DOHH2 (cell line): ENCODE measurements around the gene SYTL5.

ENCODE experiments used
- H3F3A ChIP-seq: fragments of 200-600 bp; sonication (generic), shearing (Covaris generic); 2 replicates; pipeline ENCODE4 v1.6.0; 2016; ENCODE audit warnings: antibody characterized with exemption, mild to moderate bottlenecking; ENCODE audit not compliant: control insufficient read depth, insufficient read depth
- H3K27ac ChIP-seq: fragments of 200-600 bp; sonication (generic); 2 replicates; pipeline ENCODE4 v1.5.1; 2014; ENCODE audit warnings: low read depth, mild to moderate bottlenecking, low read length, moderate library complexity
- H3K27me3 ChIP-seq: fragments of 200-600 bp; sonication (generic); 2 replicates; pipeline ENCODE4 v1.6.1; 2014; ENCODE audit warnings: mild to moderate bottlenecking, low read length, mixed read lengths; ENCODE audit not compliant: control insufficient read depth
- H3K36me3 ChIP-seq: fragments of 200-600 bp; sonication (generic); 2 replicates; pipeline ENCODE4 v1.6.1; 2014; ENCODE audit warnings: mild to moderate bottlenecking, low read length, moderate library complexity, mixed read lengths; ENCODE audit not compliant: control insufficient read depth
- H3K4me1 ChIP-seq: fragments of 200-600 bp; sonication (generic); 2 replicates; pipeline ENCODE4 v1.6.1; 2014; ENCODE audit warnings: mild to moderate bottlenecking, low read length, mixed read lengths; ENCODE audit not compliant: control insufficient read depth
- H3K4me2 ChIP-seq: fragments of 200-600 bp; sonication (generic); 2 replicates; pipeline ENCODE4 v1.6.0; 2014; ENCODE audit warnings: mild to moderate bottlenecking, low read length, moderate library complexity
- H3K4me3 ChIP-seq: fragments of 200-600 bp; sonication (generic); 2 replicates; pipeline ENCODE4 v1.5.1; 2014; ENCODE audit warnings: mild to moderate bottlenecking, low read length, mixed read lengths
- H3K79me2 ChIP-seq: fragments of 200-600 bp; sonication (generic); 2 replicates; pipeline ENCODE4 v1.6.1; 2014; ENCODE audit warnings: mild to moderate bottlenecking, low read length, mixed read lengths; ENCODE audit not compliant: control insufficient read depth
- H3K9me2 ChIP-seq: fragments of 200-600 bp; sonication (generic); replicated peaks from 2 replicates; pipeline ENCODE4 v1.6.1; 2014; ENCODE audit warnings: mild to moderate bottlenecking, low read length, mixed read lengths; ENCODE audit not compliant: control insufficient read depth
- H3K9me3 ChIP-seq: fragments of 200-600 bp; sonication (generic); 2 replicates; pipeline ENCODE4 v1.6.1; 2014; ENCODE audit warnings: antibody characterized with exemption, low read length, mixed read lengths; ENCODE audit not compliant: control insufficient read depth, insufficient read depth
- H4K20me1 ChIP-seq: fragments of 200-600 bp; sonication (generic); 2 replicates; pipeline ENCODE4 v1.6.0; 2014; ENCODE audit warnings: low read depth, mild to moderate bottlenecking, antibody characterized with exemption, low read length, moderate library complexity; ENCODE audit not compliant: control insufficient read depth, insufficient read depth
- CTCF ChIP-seq: fragments of 200-600 bp; sonication (generic); IDR thresholded peaks from one replicate; pipeline ENCODE4 v1.5.1; 2014; ENCODE audit warnings: antibody characterized with exemption, mild to moderate bottlenecking, low read depth, low read length; ENCODE audit not compliant: poor library complexity, severe bottlenecking
- EZH2phosphoT487 ChIP-seq: fragments of 200-600 bp; sonication (generic); IDR thresholded peaks from 2 replicates; pipeline ENCODE4 v1.6.1; 2017; ENCODE audit warnings: borderline replicate concordance, mild to moderate bottlenecking, antibody characterized with exemption, low read length, moderate library complexity, mixed read lengths

Gene SYTL5

GRCh38 chrX:38170556-38170955, 164.2 kb downstream of the SYTL5 start:
- no peaks in the 10 kb centered on the region for H3K36me3 ChIP-seq
- H3F3A ChIP-seq, result no peaks in the 10 kb centered on the region
- no peaks in the 10 kb centered on the region for H3K4me1 ChIP-seq
- H3K9me2 ChIP-seq, result no peaks in the 10 kb centered on the region
- no peaks in the 10 kb centered on the region for H3K9me3 ChIP-seq
- no peaks in the 10 kb centered on the region for H4K20me1 ChIP-seq
- no peaks in the 10 kb centered on the region for H3K79me2 ChIP-seq
- H3K27me3 ChIP-seq, result no peaks in the 10 kb centered on the region
- H3K4me2 ChIP-seq, result no peak overlapping the region
- no peak overlapping the region for H3K27ac ChIP-seq
- no peak overlapping the region for H3K4me3 ChIP-seq
- TF ChIP-seq EZH2phosphoT487, result no peak
- TF ChIP-seq CTCF, result no peak

DNA sequence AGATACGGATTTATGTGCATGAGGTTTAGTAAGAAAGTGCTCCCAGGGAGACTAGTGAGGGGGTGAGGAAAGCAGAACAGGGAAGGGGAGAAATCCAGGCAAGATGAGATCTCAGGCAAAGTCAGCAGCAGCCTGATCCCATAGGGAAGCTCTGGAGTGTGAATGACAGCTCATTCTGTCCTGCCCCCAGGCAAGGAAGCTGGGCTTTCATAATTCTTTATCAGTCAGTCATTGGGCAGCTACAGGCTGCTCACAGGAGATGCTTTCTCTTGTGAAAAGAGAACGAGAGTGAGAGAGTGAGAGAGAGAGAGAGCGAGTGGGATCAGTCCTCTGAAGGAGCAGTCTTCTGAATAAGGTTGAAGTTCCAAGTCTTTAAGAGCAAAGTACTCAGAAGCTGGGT, 166.2 kb downstream of the SYTL5 start:
- Histone ChIP-seq H3K36me3 (no peaks in the 10 kb centered on the region), H3K4me3 (no peak overlapping the region), H3K4me1 (no peaks in the 10 kb centered on the region), H3F3A (no peaks in the 10 kb centered on the region), H3K4me2 (no peak overlapping the region), H4K20me1 (no peaks in the 10 kb centered on the region), H3K27ac (no peak overlapping the region), H3K79me2 (no peaks in the 10 kb centered on the region), H3K9me2 (no peaks in the 10 kb centered on the region), H3K27me3 (no peaks in the 10 kb centered on the region), H3K9me3 (no peaks in the 10 kb centered on the region)
- no peak for TF ChIP-seq CTCF
- no peak for TF ChIP-seq EZH2phosphoT487

- Histone ChIP-seq H3K79me2 (no peaks in the 10 kb centered on the region), H4K20me1 (no peaks in the 10 kb centered on the region), H3F3A (no peaks in the 10 kb centered on the region), H3K36me3 (no peaks in the 10 kb centered on the region), H3K9me2 (no peaks in the 10 kb centered on the region), H3K4me1 (no peaks in the 10 kb centered on the region), H3K27me3 (no peaks in the 10 kb centered on the region), H3K4me2 (no peak overlapping the region), H3K4me3 (no peak overlapping the region), H3K27ac (no peak overlapping the region), H3K9me3 (no peaks in the 10 kb centered on the region)
- TF ChIP-seq CTCF, result peak; percentile 22
- TF ChIP-seq EZH2phosphoT487, result no peak
These were observed 168.8 kb downstream of the SYTL5 start for GRCh38 chrX:38175139-38175538.

- H3K4me1 ChIP-seq, result no peaks in the 10 kb centered on the region
- H4K20me1 ChIP-seq, result no peaks in the 10 kb centered on the region
- no peaks in the 10 kb centered on the region for H3K79me2 ChIP-seq
- no peak overlapping the region for H3K4me3 ChIP-seq
- no peaks in the 10 kb centered on the region for H3K27me3 ChIP-seq
- no peaks in the 10 kb centered on the region for H3K36me3 ChIP-seq
- H3K27ac ChIP-seq, result no peak overlapping the region
- no peak overlapping the region for H3K4me2 ChIP-seq
- TF ChIP-seq CTCF (no peak), EZH2phosphoT487 (no peak)
- no peaks in the 10 kb centered on the region for H3K9me2 ChIP-seq
- no peaks in the 10 kb centered on the region for H3F3A ChIP-seq
- H3K9me3 ChIP-seq, result no peaks in the 10 kb centered on the region
These were observed 172.0 kb downstream of the SYTL5 start for GRCh38 chrX:38178396-38178795.
